Left ventricle myocardium superior (tissue), 1 donor: ENCODE data around the gene MAGEB16. TPM values are rescaled to one million over a fixed set of nuclear protein-coding genes. Genes with fewer than 3 reads are reported as not detected.

Experiments used
- ATAC-seq: fragments of 200-7000 bp; cut with Tn5 transposase; one replicate; pipeline ENCODE4 v1.9.1; 2020; ENCODE audit warnings: mild to moderate bottlenecking, moderate library complexity
- DNase-seq: peaks from one replicate; pipeline ENCODE4 v3.0.0-alpha.2; 2020
- intact Hi-C: fragments of 100-400 bp; cut with micrococcal nuclease; formaldehyde crosslinking; loops from one replicate; pipeline ENCODE4 v1.11.0; 2022
- long read RNA-seq: library from polyadenylated mRNA; unstranded; transcript quantifications from one replicate; pipeline ENCODE4 v2.0.0, GENCODE V29; 2021
- total RNA-seq: library from RNA; stranded (reverse); fragmentation: NEBNext Ultra II Directional; extraction: Animal tissue kit (Norgen Biotek cat#: 25700); gene quantifications from one replicate; pipeline ENCODE4 v1.2.1, GENCODE V29; 2021
- donor health status: DM: no; HTN: yes; CAD: no; lungs with severe emphysema.

Gene MAGEB16
- not detected for total RNA-seq
- long read RNA-seq = 0 reads

GRCh38 chrX:35798042-35798441 is at the start of gene MAGEB16:
Gene MAGEB16, plus strand, starts transcription at chrX:35798342. Its CDS starts 3,855 bp downstream, at chrX:35802197.
- intact Hi-C loops = no loop called here
- DNase-seq = no peak
- ATAC-seq = no peak

GRCh38 chrX:35773958-35774564 is 24.1 kb upstream of the MAGEB16 start:
- ATAC-seq (no peak), DNase-seq (no peak)
- intact Hi-C loops = no loop called here

GRCh38 chrX:35785075-35785474 is 13.1 kb upstream of the MAGEB16 start:
- ATAC-seq = no peak

GRCh38 chrX:35786271-35786670 is 11.9 kb upstream of the MAGEB16 start:
- DNase-seq (no peak), ATAC-seq (no peak)
- intact Hi-C loops = no loop called here

More at GRCh38 chrX:35785075-35785474, 13.1 kb upstream of the MAGEB16 start:
- intact Hi-C loops = no loop called here
- no peak for DNase-seq

GRCh38 chrX:35787867-35788266 is 10.3 kb upstream of the MAGEB16 start:
- ATAC-seq (no peak), DNase-seq (no peak)
- intact Hi-C loops = no loop called here

GRCh38 chrX:35800474-35800873 is 2.3 kb downstream of the MAGEB16 start:
- DNase-seq (no peak), ATAC-seq (no peak)
- intact Hi-C loops = no loop called here

- intact Hi-C loops = no loop called here
- DNase-seq = no peak
- no peak for ATAC-seq
These were observed 11.6 kb downstream of the MAGEB16 start for GRCh38 chrX:35809781-35810180.

GRCh38 chrX:35819241-35819640 is 21.1 kb downstream of the MAGEB16 start:
- ATAC-seq = no peak
- DNase-seq = no peak
- intact Hi-C loops = no loop called here

- ATAC-seq (no peak), DNase-seq (no peak)
- intact Hi-C loops = no loop called here
These were observed 28.4 kb downstream of the MAGEB16 start for GRCh38 chrX:35826503-35826902.

GRCh38 chrX:35829501-35829900 is 31.4 kb downstream of the MAGEB16 start:
- ATAC-seq (no peak), DNase-seq (no peak)
- intact Hi-C loops = no loop called here

GRCh38 chrX:35841872-35842271 is 43.7 kb downstream of the MAGEB16 start:
- no peak for DNase-seq
- intact Hi-C loops = no loop called here
- ATAC-seq = no peak

GRCh38 chrX:35842674-35843073 is 44.5 kb downstream of the MAGEB16 start:
- DNase-seq (no peak), ATAC-seq (no peak)
- intact Hi-C loops = no loop called here

GRCh38 chrX:35847736-35848135 is 49.6 kb downstream of the MAGEB16 start:
- DNase-seq (no peak), ATAC-seq (no peak)
- intact Hi-C loops = no loop called here

Other genes with a start within 250 kb of the MAGEB16 start
- gene CFAP47, start 121.4 kb downstream of the MAGEB16 start, total RNA-seq = not detected